CD4-positive, alpha-beta T cell treated with Interleukin-17A for 1 hour (primary cell): ENCODE results near the gene PARK7.
"Not testable (repeated sequence)": the region's sequence is repeated elsewhere in the genome, so short reads cannot be mapped to it uniquely, and the experiment has no call there.

Experiments used
- DNase-seq: peaks from one replicate; pipeline ENCODE4 v3.0.0-alpha.2; 2020

Gene PARK7

DNA sequence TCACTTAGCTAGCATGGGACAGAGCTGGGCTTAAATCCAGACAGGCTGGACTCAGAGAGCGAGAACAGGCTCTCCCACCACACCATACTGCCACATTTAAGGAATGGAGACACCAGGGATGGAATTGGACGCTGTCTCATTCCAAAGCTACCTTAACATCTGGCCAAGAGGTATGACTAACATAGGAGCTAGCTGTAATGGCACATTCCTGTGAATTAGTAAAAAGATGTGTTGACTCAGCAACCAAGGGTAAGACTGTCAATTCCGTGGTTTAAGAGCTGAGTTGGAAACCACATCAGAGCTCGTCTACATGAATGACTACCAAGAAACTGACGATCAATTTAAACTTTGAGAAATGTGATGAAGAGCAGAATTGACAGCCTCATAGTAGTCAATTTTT, 12.6 kb upstream of the PARK7 start:
- DNase-seq, result peak; percentile 76

DNA sequence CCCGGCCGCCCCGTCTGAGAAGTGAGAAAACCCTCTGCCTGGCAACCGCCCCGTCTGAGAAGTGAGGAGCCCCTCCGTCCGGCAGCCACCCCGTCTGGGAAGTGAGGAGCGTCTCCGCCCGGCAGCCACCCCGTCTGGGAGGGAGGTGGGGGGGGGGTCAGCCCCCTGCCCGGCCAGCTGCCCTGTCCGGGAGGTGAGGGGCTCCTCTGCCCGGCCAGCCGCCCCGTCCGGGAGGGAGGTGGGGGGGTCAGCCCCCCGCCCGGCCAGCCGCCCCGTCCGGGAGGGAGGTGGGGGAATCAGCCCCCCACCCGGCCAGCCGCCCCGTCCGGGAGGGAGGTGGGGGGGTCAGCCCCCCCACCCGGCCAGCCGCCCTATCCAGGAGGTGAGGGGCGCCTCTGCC, 8.7 kb upstream of the PARK7 start:
- DNase-seq, result not testable (repeated sequence)

DNA sequence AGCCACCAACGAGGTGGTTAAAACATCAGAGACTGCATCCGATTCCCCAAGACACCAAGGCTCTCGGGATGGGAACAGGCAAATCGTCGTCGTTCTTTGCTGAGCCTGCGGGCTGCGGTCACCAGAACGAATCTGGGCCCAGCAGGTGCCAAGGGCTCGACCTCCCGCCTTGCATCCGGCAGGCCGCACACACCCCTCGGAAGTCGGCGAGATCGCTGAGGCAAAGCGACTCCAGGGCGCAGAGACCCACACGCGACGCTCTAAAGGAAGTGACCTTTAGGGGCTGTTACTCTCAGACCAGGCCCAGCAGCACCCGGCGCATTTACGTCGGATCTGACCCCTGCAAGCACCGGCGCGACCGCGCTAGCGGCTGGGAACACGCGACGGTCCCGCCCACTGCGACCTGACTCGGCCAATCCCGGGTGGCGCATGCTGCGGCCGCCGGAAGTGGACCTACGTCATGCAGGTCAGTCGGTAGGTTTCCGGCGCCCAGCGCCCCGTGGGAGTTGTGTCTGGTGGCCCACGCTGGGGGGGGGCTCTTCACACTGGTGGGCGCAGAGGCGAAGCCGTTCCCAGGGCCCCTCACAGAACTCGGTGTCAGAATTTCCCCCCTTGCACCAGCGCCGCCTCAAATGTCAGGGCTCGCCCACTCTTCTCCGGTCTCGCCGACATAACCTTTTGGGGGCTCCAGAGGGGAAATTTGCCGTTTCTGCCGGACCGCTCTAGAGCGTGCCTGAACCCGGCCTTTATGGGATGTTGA, 7.5 kb upstream of the PARK7 start:
- peak; percentile 84 for DNase-seq

DNA sequence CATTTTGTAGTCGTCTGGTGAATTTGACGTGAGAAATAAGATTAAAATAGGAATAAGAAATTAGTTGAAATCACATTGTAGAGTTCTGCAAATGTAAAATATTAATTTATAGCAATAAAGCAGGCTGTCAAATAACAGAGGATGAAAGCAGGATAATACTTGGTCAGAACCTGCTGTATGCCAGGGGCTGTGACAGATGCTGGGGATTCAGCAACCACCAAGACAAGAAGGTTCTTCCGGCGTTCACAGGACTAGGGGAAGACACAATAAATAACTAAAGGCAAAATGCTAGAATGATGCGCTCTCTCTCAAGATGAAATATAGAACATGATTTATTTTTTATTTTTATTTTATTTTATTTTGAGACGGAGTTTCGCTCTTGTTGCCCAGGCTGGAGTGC, 6.8 kb upstream of the PARK7 start:
- no peak for DNase-seq

DNA sequence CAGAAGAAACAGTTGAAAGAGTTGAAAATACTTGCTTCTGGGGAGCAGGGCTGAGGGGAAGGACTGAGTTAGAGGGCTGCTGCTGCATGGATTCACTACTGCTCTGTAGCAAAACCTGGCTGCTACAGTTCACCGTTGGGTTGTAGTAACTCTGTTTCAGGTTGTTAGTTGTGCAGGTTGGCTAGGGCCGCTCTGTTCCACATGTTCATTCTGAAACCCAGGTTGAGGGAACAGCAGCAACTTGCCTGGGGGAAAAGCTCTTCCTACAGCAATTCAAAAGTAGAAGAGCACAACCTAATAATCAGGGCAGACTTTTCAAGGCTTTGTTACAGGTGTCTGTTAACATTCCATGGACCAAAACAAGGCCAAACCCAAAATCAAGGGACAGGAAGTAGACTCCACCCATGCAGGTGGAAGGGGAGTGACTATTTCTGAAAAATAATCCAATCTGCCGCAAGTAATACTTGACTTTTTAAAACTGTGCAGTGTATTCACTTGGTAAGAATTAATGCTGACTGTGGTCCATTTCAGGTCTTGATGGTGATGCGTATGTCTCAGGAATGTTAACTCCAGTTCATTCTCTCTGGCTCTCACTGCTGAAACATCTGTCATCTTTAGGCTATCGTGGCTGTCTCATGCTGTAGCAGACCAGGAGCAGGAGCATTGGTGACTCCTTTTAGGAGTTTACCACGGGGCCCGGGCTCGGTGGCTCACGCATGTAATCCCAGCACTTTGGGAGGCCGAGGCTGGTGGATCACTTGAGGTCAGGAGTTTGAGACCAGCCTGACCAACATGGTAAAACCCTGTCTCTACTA, 5.1 kb upstream of the PARK7 start:
- no peak for DNase-seq

DNA sequence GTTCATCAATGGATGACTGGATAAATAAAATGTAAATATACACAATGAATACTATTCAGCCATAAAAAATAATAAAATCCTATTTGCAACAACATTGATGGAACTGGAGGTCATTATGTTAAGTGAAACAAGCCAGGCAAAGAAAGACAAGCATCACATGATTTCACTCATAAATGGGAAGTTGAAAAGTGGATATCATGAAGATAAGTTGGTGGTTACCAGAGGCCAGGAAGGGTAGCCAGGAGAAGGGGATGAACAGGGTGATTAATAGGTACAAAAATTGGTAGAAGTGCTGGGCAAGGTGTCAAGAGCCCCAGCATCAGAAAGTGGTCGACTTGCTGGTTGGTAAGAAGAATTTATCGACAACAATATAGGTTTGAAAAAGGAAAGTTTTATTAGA, 1.3 kb upstream of the PARK7 start:
- DNase-seq, result no peak

DNA sequence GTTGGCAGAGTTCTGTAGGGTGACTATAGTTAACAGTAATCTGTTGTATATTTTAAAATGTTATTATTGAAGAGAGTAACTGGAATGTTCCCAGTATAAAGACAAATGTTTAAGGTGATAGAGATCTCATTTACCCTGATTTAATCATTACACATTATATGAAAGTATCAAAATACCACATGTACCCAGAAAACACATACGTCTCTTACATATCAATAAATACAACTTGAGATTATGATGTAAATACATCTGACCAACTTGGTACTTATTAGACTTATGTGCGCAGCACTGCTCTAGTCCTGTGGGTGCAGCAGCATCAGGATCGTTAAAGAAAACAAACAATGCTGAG, 670 bp upstream of the PARK7 start:
- DNase-seq, result no peak

DNA sequence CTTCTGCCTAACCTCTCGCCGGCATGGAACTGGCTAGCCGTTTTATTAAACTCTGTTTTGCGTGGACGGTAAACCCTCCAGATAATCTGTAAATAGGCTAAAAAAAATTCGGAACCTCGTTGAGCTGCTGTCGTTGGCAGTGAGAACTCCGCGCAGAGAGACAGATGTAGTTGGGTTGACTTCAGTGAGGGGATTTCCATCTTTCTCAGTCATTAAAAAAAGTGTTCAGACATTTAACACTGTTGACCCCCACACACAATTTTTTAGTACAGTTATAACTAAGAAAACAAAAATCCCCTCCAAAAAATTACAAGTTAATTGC, 464 bp downstream of the PARK7 start:
- peak; percentile 75 for DNase-seq

DNA sequence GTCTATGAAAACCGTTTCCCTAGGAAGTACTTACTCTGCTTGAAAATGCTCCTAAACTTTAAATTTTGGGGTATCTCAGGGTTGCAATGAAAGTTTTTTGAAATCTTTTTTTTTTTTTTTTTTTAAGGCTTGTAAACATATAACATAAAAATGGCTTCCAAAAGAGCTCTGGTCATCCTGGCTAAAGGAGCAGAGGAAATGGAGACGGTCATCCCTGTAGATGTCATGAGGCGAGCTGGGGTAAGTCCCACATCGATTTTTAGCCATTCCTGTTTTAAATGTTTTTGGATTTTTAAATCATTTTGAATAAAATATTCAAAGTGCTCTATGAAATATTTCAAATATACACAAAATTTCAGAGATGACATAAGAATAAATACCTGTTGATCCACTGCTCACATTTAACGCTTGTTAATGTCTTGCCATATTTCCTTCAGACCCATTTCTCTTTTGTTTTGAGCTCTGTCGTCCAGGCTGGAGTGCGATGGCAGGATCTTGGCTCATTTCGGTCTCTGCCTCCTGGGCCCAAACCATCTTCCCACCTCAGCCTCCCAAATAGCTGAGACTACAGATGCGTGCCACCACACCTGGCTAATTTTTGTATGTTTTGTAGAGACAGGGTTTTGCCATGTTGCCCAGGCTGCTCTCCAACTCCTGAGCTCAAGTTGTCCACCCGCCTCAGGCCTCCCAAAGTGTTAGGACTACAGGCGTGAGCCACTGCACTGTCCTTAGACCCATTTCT, 1.3 kb downstream of the PARK7 start:
- DNase-seq, result no peak

DNA sequence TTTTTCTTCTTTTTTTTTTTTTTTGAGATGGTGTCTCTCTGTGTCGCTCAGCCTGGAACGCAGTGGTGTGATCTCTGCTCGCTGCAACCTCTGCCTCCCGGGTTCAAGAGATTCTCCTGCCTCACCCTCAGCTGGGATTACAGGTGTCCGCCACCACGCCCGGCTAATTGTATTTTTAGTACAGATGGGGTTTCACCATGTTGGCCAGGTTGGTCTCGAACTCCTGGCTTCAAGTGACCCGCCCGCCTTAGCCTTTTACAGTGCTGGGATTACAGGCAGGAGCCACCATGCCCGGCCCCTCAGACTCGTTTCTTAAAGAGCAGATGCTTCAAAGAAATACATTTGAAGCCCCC, 1.8 kb downstream of the PARK7 start:
- not testable (repeated sequence) for DNase-seq

DNA sequence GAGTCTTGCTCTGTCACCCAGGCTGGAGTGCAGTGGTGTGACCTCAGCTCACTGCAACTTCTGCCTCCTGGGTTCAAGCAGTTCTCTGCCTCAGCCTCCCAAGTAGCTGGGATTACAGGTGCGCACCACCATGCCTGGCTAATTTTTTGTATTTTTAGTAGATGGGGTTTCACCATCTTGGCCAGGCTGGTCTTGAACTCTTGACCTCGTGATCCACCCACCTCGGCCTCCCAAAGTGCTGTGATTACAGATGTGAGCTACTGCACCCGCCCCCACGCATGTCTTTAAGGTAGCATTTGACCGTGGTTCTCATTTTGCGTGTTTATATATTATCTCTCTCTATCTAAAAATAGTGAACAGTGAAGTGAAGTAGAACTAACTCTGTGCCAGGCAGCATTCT, 2.3 kb downstream of the PARK7 start:
- DNase-seq, result not testable (repeated sequence)

DNA sequence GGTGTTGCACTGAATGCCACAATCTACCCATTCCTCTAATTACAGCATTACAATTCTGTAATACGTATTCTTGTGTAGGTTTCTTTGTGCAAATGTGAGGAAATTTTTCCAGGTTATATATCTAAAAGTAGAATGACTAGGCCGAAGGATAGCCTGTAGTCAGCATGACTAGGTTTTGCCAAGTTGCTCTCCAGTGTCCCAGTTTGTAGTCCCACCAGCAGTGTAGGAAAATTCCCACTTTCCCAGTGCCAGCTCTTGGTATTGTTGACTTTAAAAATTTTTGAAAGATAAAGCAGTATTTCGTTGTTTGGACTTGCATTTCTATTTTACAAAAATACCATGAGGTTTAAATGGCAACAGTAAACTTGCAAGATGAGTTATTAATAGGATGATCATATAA, 3.0 kb downstream of the PARK7 start:
- DNase-seq, result no peak

DNA sequence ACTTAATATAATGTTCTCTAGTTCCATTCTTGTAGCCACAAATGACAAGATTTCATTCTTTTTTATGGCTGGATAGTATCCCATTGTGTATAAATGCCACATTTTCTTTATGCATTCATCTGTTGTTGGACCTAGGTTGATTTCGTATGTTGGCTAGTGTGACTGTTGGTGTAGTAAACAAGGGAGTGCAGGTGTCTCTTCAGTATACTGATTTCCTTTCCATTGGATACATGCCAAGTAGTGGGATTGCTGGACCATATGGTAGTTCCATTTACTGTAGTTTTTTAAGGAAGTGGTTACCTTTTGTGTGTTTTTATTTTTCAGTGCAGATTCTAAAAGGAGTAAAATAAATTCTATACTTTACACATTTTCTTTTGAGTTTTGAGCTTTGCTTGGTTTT, 5.7 kb downstream of the PARK7 start:
- DNase-seq, result no peak

DNA sequence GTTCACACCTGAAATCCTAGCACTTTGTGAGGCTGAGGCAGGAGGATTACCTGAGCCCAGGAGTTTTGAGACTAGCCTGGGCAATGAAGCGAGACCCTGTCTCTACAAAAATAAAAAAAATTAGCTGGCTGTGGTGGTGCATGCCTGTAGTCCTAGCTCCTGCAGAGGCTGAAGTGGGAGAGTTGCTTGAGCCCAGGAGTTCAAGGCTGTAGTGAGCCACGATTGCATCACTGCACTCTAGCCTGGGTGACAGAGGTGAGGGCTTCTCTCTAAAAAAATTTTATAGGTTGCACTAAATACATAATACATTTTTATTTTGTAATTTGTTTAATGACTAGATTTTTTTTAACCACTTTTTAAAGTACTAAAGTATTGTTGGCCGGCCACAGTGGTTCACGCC, 6.1 kb downstream of the PARK7 start:
- DNase-seq, result no peak

DNA sequence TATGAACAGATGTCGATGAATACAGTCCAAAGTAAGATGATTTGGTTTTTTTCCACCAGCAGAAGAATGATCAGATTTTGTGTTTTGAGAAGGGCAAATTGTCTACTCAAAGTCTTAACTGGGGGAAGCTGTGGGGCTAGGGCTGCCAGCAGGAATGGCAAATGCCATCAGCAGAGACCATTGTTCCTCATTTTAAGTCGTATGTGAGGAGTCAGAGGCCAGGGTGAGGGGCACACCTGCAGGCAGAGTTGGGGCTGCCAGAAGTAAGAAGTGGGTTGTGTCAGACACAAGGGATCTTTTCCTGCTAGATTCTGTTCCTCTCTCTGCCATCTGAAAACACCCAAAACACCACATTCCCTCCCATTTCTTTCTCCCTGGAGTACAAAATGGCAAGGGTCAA, 8.7 kb downstream of the PARK7 start:
- no peak for DNase-seq

DNA sequence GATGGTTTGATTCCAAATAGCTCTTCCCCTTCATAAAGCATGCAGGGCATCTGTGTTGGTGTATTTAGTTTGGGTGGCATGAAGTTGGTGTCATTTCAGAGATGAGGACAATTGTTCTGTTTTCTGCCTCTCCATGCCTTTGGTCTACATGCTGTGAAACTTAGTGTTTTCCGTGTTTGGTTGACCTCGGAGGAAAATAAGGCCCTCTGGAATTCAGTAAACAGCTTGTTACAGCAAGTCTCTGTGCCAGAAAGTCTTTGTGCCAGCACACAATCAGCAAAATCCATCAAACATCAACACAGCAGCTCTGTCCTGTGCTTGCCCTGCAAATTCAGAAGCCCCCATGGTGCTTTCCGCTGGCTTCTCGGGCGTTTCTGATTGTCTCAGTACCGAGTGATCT, 9.5 kb downstream of the PARK7 start:
- DNase-seq, result no peak

DNA sequence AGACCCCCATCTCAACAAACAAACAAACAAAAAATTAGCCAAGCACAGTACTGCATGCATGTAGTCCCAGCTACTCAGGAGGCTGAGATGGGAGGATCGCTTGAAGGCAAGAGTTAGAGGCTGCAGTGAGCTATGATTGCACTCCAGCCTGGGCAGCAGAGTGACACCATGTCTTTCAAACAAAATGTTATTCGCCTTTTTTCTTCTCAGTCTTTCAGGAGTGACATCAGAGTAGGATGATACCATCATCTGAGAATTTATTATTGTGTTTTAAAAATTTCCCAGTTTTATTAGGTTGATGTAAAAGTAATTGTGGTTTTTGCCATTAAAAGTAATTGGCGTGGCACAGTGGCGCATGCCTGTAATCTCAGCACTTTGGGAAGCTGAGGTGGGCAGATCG, 10.8 kb downstream of the PARK7 start:
- no peak for DNase-seq

DNA sequence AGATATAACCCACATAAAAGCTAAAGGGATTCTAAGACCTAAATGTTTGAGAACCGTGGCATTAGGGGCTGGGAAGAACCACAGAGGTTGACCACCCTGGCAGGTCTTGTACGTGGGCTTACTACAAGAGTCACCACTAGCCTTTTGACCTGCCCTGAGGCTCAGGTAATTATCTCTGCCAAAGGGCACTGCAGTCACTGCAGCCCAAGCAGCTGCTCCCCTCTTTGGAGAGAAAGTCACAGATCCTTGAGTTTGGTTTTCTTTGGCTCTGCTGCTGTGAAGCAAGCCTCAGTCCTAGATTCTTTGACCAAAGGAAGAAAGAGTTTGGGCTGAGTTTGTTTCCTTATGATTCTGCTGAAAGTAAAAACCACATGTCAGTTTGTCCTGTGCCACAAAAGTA, 11.6 kb downstream of the PARK7 start:
- no peak for DNase-seq

DNA sequence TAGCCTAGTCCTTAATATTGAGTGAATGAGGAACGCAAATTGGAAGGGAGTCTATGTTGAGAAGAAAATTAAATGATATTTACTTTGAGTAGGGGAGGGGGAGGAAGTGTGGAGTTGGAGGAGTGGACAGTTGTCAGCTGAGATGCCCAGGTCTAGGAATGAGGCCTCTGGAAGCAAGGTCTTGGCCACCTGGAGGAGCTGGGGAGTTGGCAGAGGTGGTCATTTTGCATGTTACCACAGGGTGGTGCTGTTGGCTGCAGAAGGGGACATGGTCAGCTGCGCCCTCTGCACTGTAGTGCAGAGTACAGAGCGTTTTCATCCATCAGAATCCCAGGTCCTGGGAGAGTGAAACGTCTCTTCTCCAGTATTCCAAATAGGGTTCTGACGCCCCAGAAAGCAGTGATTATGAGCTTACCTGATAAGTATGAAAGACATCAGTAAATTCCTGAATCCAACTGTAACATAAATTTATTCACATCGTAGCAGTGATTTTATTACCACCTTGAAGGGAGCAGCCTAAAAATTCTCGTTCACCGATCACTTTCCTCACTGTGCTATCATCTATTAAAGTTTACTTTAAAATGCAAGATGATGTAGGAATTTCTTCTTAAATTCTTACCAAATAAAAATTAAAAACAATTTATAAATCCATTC, 13.8 kb downstream of the PARK7 start:
- peak; percentile 37 for DNase-seq

DNA sequence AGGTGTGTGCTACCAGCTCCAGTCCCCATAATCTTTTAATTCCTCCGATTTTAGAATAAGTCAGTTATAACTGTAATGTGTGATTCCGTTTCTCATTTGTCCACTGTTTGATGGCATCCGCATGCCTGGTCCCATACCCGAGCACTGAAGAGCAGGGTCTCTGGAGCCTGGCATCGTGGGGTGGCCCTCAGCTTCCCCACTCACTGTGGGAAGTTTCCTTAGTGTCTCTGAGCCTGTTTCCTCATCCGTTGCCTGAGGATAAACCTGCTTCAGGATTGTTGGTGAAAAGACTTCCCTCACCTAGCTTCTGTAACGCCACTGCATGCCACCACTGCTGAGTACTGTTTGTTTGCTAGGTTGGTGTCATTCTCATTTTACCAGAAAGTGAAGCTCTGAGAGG, 19.5 kb downstream of the PARK7 start:
- DNase-seq, result no peak

DNA sequence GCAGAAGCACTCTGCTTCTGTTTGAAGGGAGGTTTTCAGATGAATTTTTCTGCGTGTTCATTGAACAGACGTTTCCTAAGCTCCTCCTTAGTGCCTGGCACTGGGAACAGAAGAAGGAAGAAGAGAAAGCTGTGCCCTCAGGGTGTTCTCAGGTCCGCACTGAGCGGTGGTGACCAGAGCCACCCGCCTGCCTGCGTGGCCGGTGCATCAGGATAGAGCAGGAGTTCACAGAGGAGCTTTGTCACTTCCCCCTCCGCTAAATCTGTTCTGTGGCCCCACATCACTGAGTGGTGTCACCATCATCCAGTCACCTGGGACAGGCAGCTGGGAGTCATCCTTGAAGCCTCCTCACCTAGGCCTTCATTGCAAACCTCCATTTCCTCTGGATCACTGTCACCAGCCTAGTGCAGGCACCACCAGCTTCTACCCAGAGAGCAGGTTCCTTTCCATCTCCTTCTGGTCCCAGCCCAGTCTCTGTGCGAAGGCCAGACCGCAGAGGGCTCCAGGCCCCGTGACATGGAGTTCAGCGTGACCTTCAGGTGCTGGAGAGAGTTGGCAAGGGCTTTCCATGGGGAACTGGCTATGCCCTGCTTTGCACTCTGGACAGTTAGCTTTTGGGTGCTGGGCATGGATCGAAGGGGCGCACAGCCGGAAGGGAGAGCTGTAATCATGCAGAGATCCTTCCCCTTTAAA, 21.7 kb downstream of the PARK7 start:
- DNase-seq, result no peak

DNA sequence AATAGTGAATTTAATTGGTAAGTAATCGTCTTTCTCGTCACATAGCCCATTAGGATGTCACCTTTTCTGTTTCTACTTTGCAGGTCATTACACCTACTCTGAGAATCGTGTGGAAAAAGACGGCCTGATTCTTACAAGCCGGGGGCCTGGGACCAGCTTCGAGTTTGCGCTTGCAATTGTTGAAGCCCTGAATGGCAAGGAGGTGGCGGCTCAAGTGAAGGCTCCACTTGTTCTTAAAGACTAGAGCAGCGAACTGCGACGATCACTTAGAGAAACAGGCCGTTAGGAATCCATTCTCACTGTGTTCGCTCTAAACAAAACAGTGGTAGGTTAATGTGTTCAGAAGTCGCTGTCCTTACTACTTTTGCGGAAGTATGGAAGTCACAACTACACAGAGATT, 23.3 kb downstream of the PARK7 start:
- no peak for DNase-seq
